HG03354 (cell line): Measurements from ENCODE around the gene FAM234B.
"Not testable (repeated sequence)": the region's sequence is repeated elsewhere in the genome, so short reads cannot be mapped to it uniquely, and the experiment has no call there.

ENCODE experiments used
- ATAC-seq: cut with Tn5 transposase; IDR thresholded peaks from one replicate; pipeline ENCODE4 v1.9.1; 2021; ENCODE audit warnings: mild to moderate bottlenecking; ENCODE audit not compliant: unreplicated experiment, poor library complexity, severe bottlenecking

FAM234B gene

GRCh38 chr12:13022851-13023271, 21.3 kb upstream of the FAM234B start:
- no peak for ATAC-seq

GRCh38 chr12:13023811-13024530, 20.2 kb upstream of the FAM234B start:
- ATAC-seq = no peak

- ATAC-seq = no peak
These were observed 19.7 kb upstream of the FAM234B start for GRCh38 chr12:13024531-13024916.

- ATAC-seq = no peak
These were observed 17.9 kb upstream of the FAM234B start for GRCh38 chr12:13026286-13026685.

- ATAC-seq = no peak
These were observed 17.1 kb upstream of the FAM234B start for GRCh38 chr12:13027032-13027431.

- ATAC-seq = no peak
These were observed 16.7 kb upstream of the FAM234B start for GRCh38 chr12:13027508-13027907.

- no peak for ATAC-seq
These were observed 15.2 kb upstream of the FAM234B start for GRCh38 chr12:13028825-13029570.

- ATAC-seq = no peak
These were observed 13.5 kb upstream of the FAM234B start for GRCh38 chr12:13030541-13031291.

- no peak for ATAC-seq
These were observed 12.0 kb upstream of the FAM234B start for GRCh38 chr12:13032164-13032563.

- no peak for ATAC-seq
These were observed 10.7 kb upstream of the FAM234B start for GRCh38 chr12:13033476-13033875.

GRCh38 chr12:13035335-13035734, 8.8 kb upstream of the FAM234B start:
- not testable (repeated sequence) for ATAC-seq

GRCh38 chr12:13036881-13037280, 7.3 kb upstream of the FAM234B start:
- no peak for ATAC-seq

GRCh38 chr12:13038491-13039161, 5.6 kb upstream of the FAM234B start:
- no peak for ATAC-seq

- ATAC-seq = no peak
These were observed 4.7 kb upstream of the FAM234B start for GRCh38 chr12:13039328-13039956.

GRCh38 chr12:13041224-13041623, 3.0 kb upstream of the FAM234B start:
- no peak for ATAC-seq

GRCh38 chr12:13042666-13043230, 1.4 kb upstream of the FAM234B start:
- ATAC-seq = no peak

- no peak for ATAC-seq
These were observed 722 bp downstream of the FAM234B start for GRCh38 chr12:13044906-13045299.

GRCh38 chr12:13045816-13046215, 1.6 kb downstream of the FAM234B start:
- no peak for ATAC-seq

GRCh38 chr12:13046964-13047363, 2.8 kb downstream of the FAM234B start:
- ATAC-seq = peak; percentile 75
